Lower leg skin (tissue), 3 donors: ENCODE data around the gene FBXO39.
"Not testable (repeated sequence)": the region's sequence is repeated elsewhere in the genome, so short reads cannot be mapped to it uniquely, and the experiment has no call there.

Source experiments
- POLR2A ChIP-seq, 2 donors: fragments of 450-650 bp; IDR thresholded peaks; one replicate each; pipeline ENCODE4 v1.6.1; 2016 to 2017; ENCODE audit warnings: antibody characterized with exemption in 2 of 2, mild to moderate bottlenecking in 1 of 2, moderate library complexity in 1 of 2
- TF ChIP-seq, protein P1 (sequence below), 3 donors: fragments of 450-650 bp; IDR thresholded peaks; one replicate each; pipeline ENCODE4 v1.5.1; 2016; ENCODE audit warnings: antibody characterized with exemption in 3 of 3, mild to moderate bottlenecking in 3 of 3, moderate library complexity in 2 of 3

DNA sequence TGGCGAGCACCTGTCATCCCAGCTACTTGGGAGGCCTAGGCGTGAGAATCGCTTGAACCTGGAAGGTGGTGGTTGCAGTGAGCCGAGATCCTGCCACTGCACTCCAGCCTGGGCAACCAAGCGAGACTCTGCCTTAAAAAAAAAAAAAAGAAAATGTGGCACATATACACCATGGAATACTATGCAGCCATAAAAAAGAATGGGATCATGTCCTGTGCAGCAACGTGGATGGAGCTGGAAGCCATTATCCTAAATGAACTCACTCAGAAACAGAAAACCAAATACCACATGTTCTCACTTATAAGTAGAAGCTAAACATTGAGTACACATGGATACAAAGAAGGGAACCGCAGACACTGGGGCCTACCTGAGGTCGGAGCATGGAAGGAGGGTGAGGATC, 1.1 kb upstream of the FBXO39 start:
- TF ChIP-seq, protein P1, sequence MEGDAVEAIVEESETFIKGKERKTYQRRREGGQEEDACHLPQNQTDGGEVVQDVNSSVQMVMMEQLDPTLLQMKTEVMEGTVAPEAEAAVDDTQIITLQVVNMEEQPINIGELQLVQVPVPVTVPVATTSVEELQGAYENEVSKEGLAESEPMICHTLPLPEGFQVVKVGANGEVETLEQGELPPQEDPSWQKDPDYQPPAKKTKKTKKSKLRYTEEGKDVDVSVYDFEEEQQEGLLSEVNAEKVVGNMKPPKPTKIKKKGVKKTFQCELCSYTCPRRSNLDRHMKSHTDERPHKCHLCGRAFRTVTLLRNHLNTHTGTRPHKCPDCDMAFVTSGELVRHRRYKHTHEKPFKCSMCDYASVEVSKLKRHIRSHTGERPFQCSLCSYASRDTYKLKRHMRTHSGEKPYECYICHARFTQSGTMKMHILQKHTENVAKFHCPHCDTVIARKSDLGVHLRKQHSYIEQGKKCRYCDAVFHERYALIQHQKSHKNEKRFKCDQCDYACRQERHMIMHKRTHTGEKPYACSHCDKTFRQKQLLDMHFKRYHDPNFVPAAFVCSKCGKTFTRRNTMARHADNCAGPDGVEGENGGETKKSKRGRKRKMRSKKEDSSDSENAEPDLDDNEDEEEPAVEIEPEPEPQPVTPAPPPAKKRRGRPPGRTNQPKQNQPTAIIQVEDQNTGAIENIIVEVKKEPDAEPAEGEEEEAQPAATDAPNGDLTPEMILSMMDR (IDR thresholded peaks at IDR 0.05): not testable (repeated sequence)
- not testable (repeated sequence) for TF ChIP-seq POLR2A (IDR thresholded peaks at IDR 0.05)
